Measurements from ENCODE around the gene PPM1K.

DNA sequence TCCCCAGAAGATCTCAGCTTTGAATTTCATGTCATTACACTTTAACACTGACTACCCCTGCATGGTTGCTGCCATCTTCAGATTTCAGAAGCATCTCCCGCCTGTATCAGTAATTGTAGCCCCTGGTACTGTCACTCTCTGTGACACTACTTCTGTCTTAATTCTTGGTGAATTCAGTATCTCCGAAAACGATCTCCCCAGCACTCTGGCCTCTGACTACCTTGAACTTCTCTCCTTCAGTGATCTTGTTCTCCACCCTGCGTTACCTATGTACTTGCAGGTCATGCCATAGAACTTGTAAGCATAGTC, 72.2 kb downstream of the PPM1K start:
- TF ChIP-seq, protein P1, sequence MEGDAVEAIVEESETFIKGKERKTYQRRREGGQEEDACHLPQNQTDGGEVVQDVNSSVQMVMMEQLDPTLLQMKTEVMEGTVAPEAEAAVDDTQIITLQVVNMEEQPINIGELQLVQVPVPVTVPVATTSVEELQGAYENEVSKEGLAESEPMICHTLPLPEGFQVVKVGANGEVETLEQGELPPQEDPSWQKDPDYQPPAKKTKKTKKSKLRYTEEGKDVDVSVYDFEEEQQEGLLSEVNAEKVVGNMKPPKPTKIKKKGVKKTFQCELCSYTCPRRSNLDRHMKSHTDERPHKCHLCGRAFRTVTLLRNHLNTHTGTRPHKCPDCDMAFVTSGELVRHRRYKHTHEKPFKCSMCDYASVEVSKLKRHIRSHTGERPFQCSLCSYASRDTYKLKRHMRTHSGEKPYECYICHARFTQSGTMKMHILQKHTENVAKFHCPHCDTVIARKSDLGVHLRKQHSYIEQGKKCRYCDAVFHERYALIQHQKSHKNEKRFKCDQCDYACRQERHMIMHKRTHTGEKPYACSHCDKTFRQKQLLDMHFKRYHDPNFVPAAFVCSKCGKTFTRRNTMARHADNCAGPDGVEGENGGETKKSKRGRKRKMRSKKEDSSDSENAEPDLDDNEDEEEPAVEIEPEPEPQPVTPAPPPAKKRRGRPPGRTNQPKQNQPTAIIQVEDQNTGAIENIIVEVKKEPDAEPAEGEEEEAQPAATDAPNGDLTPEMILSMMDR (IDR thresholded peaks at IDR 0.05): no peak
- no peak for TF ChIP-seq POLR2AphosphoS5 (IDR thresholded peaks at IDR 0.05; ENCODE audit: insufficient read depth in 1 of 2, low read depth in 1 of 2)
